Hepatocyte (in vitro differentiated cells): ENCODE results near the gene RAPGEF4. TPM values are rescaled to one million over a fixed set of nuclear protein-coding genes. Genes with fewer than 3 reads are reported as not detected.
A peak's percentile ranks its signal among the peaks of the same experiment; 100 is the strongest.

Experiments used
- DNase-seq: peaks from one replicate; pipeline ENCODE4 v3.0.0-alpha.2; 2016; ENCODE audit warnings: low spot score
- H2AFZ ChIP-seq: fragments of 200-600 bp; sonication (generic); 2 replicates; pipeline ENCODE4 v1.6.0; 2016; ENCODE audit warnings: antibody characterized with exemption, mild to moderate bottlenecking
- H3K27ac ChIP-seq: fragments of 200-600 bp; sonication (generic); 2 replicates; pipeline ENCODE4 v1.5.1; 2016; ENCODE audit warnings: mild to moderate bottlenecking
- H3K27me3 ChIP-seq: fragments of 200-600 bp; sonication (generic); 2 replicates; pipeline ENCODE4 v1.6.1; 2016
- H3K36me3 ChIP-seq: fragments of 200-600 bp; sonication (generic); replicated peaks from 2 replicates; pipeline ENCODE4 v1.5.1; 2016; ENCODE audit warnings: low read depth; ENCODE audit not compliant: insufficient read depth
- H3K4me1 ChIP-seq: fragments of 200-600 bp; sonication (generic); 2 replicates; pipeline ENCODE4 v1.5.1; 2016; ENCODE audit warnings: mild to moderate bottlenecking, moderate library complexity; ENCODE audit not compliant: insufficient read depth
- H3K4me2 ChIP-seq: fragments of 200-600 bp; sonication (generic); 2 replicates; pipeline ENCODE4 v1.6.0; 2016
- H3K4me3 ChIP-seq: fragments of 200-600 bp; sonication (generic); 2 replicates; pipeline ENCODE4 v1.5.1; 2016; ENCODE audit warnings: mild to moderate bottlenecking
- H3K79me2 ChIP-seq: fragments of 200-600 bp; sonication (generic); 2 replicates; pipeline ENCODE4 v1.6.0; 2017; ENCODE audit warnings: mild to moderate bottlenecking
- H3K9me2 ChIP-seq: fragments of 200-600 bp; sonication (generic); replicated peaks from 2 replicates; pipeline ENCODE4 v1.6.0; 2017; ENCODE audit warnings: mild to moderate bottlenecking; ENCODE audit not compliant: insufficient read depth
- H3K9me3 ChIP-seq: fragments of 200-600 bp; sonication (generic); 2 replicates; pipeline ENCODE4 v1.5.1; 2016; ENCODE audit warnings: low read depth, mild to moderate bottlenecking
- H4K20me1 ChIP-seq: fragments of 200-600 bp; sonication (generic); 2 replicates; pipeline ENCODE4 v1.6.0; 2016; ENCODE audit warnings: mild to moderate bottlenecking; ENCODE audit not compliant: insufficient read depth, poor library complexity, severe bottlenecking
- EZH2 ChIP-seq: fragments of 200-600 bp; sonication (generic); IDR thresholded peaks from 2 replicates; pipeline ENCODE4 v1.6.1; 2016; ENCODE audit warnings: antibody characterized with exemption, mild to moderate bottlenecking, borderline replicate concordance
- EZH2phosphoT487 ChIP-seq: fragments of 200-600 bp; sonication (generic); IDR thresholded peaks from one replicate; pipeline ENCODE4 v1.6.1; 2018; ENCODE audit warnings: antibody characterized with exemption, mild to moderate bottlenecking, low read depth, moderate library complexity; ENCODE audit not compliant: unreplicated experiment, severe bottlenecking
- WGBS: methylation state at CpG from one replicate; pipeline ENCODE4 v1.1.6; 2016; ENCODE audit warnings: low lambda C conversion rate; ENCODE audit errors: missing lambda C conversion rate; 5-methylcytosine and 5-hydroxymethylcytosine counted together
- polyA plus RNA-seq: library from polyadenylated mRNA; unstranded; fragments of >200 nt; fragmentation: Nextera tagmentation; extraction: Ambion mirVana; gene quantifications from 2 replicates; pipeline ENCODE4 v1.2.1, GENCODE V29; 2016
- total RNA-seq: library from RNA; depleted of rRNA; stranded (reverse); fragments of >200 nt; gene quantifications from 2 replicates; pipeline ENCODE4 v1.2.3, GENCODE V29; 2014
- TF ChIP-seq, protein P1 (sequence below): fragments of 200-600 bp; sonication (generic); IDR thresholded peaks from 2 replicates; pipeline ENCODE4 v1.5.1; 2016; ENCODE audit warnings: antibody characterized with exemption, mild to moderate bottlenecking; ENCODE audit not compliant: poor library complexity

The RAPGEF4 gene
- total and polyA plus RNA-seq, 2 experiments from 2014 or later: 1.9 to 2.0 TPM

DNA sequence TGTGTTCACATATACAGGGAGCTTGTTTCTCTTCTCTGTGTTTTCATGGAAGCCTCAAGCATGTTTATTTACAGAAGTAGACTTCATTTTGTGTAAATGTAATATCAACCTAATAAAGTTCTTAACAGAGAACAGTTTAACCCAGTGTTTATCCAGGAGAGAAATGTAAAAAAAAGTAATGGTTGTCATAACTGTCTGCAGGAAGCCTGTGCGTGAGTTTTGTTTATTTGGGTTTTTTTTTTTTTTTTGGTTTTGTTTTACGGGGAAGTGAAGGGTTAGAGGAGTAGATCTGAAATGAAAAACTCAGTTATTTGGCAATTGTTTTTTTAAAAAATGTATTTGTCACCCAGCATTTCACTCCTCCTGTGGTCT lies 124.7 kb downstream of the RAPGEF4 start:
- no peaks in the 10 kb centered on the region for H4K20me1 ChIP-seq
- no peak for DNase-seq
- WGBS: 43% methylated on average over 2 of the region's 2 CpGs
- H3K79me2 ChIP-seq: no peaks in the 10 kb centered on the region
- no peaks in the 10 kb centered on the region for H3K36me3 ChIP-seq
- H3K27me3 ChIP-seq: no peaks in the 10 kb centered on the region
- peaks cover 11% of the 10 kb centered on the region for H3K4me1 ChIP-seq
- peak overlapping the region; percentile 70 for H3K4me2 ChIP-seq
- H3K9me3 ChIP-seq: no peaks in the 10 kb centered on the region
- H3K27ac ChIP-seq: peak overlapping the region; percentile 68
- H3K9me2 ChIP-seq: no peaks in the 10 kb centered on the region
- TF ChIP-seq EZH2phosphoT487: no peak
- no peak for TF ChIP-seq EZH2
- H3K4me3 ChIP-seq: no peak overlapping the region
- H2AFZ ChIP-seq: peak overlapping the region; percentile 4

- Histone ChIP-seq H3K4me2 (peak overlapping the region; percentile 70), H3K4me3 (no peak overlapping the region), H3K36me3 (no peaks in the 10 kb centered on the region), H4K20me1 (no peaks in the 10 kb centered on the region), H3K9me2 (no peaks in the 10 kb centered on the region), H3K79me2 (no peaks in the 10 kb centered on the region), H2AFZ (no peak overlapping the region), H3K27me3 (no peaks in the 10 kb centered on the region), H3K9me3 (no peaks in the 10 kb centered on the region), H3K27ac (peak overlapping the region; percentile 68), H3K4me1 (peaks cover 11% of the 10 kb centered on the region)
- WGBS: 41% methylated on average over 5 of the region's 5 CpGs
- DNase-seq: no peak
- TF ChIP-seq EZH2phosphoT487 (no peak), EZH2 (no peak)
- TF ChIP-seq, protein P1, sequence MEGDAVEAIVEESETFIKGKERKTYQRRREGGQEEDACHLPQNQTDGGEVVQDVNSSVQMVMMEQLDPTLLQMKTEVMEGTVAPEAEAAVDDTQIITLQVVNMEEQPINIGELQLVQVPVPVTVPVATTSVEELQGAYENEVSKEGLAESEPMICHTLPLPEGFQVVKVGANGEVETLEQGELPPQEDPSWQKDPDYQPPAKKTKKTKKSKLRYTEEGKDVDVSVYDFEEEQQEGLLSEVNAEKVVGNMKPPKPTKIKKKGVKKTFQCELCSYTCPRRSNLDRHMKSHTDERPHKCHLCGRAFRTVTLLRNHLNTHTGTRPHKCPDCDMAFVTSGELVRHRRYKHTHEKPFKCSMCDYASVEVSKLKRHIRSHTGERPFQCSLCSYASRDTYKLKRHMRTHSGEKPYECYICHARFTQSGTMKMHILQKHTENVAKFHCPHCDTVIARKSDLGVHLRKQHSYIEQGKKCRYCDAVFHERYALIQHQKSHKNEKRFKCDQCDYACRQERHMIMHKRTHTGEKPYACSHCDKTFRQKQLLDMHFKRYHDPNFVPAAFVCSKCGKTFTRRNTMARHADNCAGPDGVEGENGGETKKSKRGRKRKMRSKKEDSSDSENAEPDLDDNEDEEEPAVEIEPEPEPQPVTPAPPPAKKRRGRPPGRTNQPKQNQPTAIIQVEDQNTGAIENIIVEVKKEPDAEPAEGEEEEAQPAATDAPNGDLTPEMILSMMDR: no peak
Measured at GRCh38 chr2:172861098-172861497, 125.5 kb downstream of the RAPGEF4 start.

- Histone ChIP-seq H3K9me3 (no peaks in the 10 kb centered on the region), H3K27ac (no peak overlapping the region), H3K9me2 (no peaks in the 10 kb centered on the region), H3K79me2 (no peaks in the 10 kb centered on the region), H3K27me3 (no peaks in the 10 kb centered on the region), H2AFZ (no peak overlapping the region), H3K4me1 (peaks cover 11% of the 10 kb centered on the region), H3K4me3 (no peak overlapping the region), H3K36me3 (no peaks in the 10 kb centered on the region), H3K4me2 (no peak overlapping the region), H4K20me1 (no peaks in the 10 kb centered on the region)
- WGBS: 94% methylated on average over 7 of the region's 7 CpGs
- TF ChIP-seq, protein P1: no peak
- no peak for TF ChIP-seq EZH2
- TF ChIP-seq EZH2phosphoT487: no peak
- DNase-seq: no peak
Measured at GRCh38 chr2:172861656-172862476, 126.2 kb downstream of the RAPGEF4 start.

DNA sequence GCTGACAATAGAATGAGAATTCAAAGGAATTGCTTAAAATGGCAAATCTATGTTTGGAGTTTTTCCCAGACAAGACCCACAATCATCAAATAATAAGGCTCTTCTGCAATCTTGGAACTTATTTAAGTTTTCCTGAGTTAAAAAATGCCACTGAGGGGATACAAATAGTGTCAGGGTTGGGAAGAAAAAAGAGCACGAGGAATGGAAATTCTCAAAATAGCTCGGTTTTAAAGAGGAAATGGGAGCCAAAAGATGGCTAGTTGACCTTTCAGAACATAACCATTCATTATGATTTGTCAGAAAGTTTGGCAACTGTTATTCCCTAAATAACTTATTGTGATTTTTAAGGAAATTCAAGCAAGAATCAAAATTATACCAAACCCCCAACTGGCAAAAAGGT lies 127.7 kb downstream of the RAPGEF4 start:
- WGBS: 72% methylated on average over 2 of the region's 2 CpGs
- H3K9me2 ChIP-seq: no peaks in the 10 kb centered on the region
- no peaks in the 10 kb centered on the region for H3K79me2 ChIP-seq
- no peaks in the 10 kb centered on the region for H3K27me3 ChIP-seq
- H3K36me3 ChIP-seq: no peaks in the 10 kb centered on the region
- no peaks in the 10 kb centered on the region for H3K9me3 ChIP-seq
- no peak overlapping the region for H2AFZ ChIP-seq
- H3K4me2 ChIP-seq: no peak overlapping the region
- TF ChIP-seq EZH2: no peak
- no peaks in the 10 kb centered on the region for H4K20me1 ChIP-seq
- no peak overlapping the region for H3K4me3 ChIP-seq
- no peak overlapping the region for H3K27ac ChIP-seq
- DNase-seq: no peak
- H3K4me1 ChIP-seq: peaks cover 11% of the 10 kb centered on the region
